ENCODE measurements around the gene UBR1.

Gene UBR1

DNA sequence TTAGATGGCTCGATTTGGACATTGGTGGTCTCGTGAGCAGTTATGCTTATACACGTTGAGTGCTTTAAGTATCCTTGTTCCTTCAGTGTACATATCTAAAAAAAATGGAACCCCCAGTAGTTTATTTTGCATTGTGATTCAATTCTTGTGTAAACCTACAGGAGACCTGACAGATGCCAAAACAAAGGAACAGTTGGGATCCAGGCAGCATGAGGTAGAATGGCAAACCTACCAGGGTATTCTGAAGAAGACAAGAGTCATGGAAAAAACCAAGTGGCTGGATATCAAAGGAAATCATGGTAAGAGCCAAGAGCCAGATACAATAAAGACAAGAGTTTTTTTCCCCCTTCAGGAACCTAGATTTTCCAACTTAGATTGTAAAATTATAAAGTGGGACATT, 29.5 kb upstream of the UBR1 start:
- TF ChIP-seq CTCF (IDR thresholded peaks at IDR 0.05): no peak

DNA sequence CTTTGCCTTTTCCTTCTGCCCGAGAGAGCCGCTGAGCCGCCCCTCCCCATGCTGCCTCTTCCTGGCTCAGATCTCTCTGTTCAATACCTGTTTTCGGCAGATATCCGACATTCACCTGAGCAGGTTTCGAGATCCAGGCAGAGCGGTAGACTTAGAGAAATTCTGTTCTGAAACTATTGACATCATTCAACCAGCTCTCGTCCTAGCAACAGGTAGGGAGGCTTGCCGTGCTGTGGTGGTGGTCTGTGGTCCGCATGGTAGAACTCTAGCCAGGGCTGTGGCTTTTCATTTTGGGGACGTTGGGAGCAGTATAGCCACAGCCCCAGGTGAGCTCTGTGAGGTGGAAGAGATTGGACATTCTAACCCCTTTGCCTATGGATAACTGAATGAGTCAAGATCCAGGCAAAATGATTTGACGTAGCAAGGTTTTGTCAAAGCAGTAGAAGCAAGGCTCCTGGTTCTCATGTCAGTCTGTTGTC, 28.4 kb upstream of the UBR1 start:
- no peak for TF ChIP-seq CTCF (IDR thresholded peaks at IDR 0.05)

GRCh38 chr15:43133430-43134156, 27.8 kb upstream of the UBR1 start, which contains the start of gene TMEM62:
Gene TMEM62 (plus strand): TSS chr15:43133586. CDS start chr15:43133803, 217 bp downstream.
- no peak for TF ChIP-seq CTCF (IDR thresholded peaks at IDR 0.05)

DNA sequence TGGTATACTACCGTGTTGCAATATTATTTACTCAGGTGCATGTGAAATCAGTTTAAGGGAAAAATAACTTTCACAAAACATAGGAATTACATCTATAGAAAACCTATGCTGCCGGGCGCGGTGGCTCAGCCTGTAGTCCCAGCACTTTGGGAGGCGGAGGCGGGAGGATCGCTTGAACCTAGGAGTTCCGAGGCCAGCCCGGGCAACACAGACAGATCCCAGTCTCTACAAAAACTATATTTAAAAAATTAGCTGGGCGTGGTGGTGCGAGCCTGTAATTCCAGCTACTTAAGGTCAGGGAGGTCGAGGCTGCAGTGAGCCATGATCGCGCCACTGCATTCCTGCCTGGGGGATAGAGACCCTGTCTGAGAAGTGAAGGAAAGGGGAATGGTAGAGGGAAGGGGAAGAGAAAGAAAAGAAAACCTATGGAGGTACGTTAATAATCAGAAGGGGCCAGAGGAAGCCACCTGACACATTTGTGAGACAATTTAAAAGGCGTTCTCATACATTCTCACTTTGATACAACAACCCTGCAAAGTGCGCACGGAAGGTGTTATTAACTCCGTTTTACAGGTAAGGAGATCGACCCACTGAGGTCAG, 27.1 kb upstream of the UBR1 start:
- TF ChIP-seq CTCF (IDR thresholded peaks at IDR 0.05): no peak

GRCh38 chr15:43128980-43129335, 23.1 kb upstream of the UBR1 start:
- no peak for TF ChIP-seq CTCF (IDR thresholded peaks at IDR 0.05)

DNA sequence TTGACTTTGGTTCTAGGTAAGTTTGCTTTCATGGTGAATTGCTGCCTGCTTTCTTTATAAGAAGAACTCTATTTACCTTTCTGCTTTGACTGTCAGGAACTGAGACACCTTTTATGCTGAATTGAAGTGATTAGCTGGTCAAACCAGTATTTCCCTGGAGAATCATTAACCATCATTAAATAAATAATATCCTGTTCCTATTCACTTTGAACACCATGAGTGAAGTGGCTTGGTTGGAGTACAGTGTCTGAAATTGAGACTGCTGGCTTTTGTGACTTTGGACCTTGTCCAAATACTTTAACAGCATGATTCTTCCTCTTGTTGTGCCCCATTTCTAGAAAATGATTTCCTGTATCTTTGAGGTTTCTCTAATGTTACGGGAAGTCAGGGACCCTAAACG, 21.9 kb upstream of the UBR1 start:
- TF ChIP-seq CTCF (IDR thresholded peaks at IDR 0.05): no peak

DNA sequence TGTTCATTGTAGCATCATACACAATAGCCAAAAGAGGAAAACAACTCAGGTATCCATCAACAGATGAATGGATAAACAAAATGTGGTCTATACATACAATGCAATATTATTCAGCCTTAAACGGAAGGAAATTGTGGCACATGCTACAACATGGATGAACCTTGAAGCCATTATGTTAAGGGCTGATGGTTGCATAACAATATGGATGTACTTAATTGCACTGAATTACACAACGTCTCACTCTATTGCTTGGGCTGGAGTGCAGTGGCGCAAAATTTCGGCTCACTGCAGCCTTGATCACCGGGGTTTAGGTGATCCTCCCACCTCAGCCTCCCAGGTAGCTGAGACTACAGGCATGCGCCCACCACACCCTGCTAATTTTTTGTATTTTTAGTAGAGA, 20.5 kb upstream of the UBR1 start:
- no peak for TF ChIP-seq CTCF (IDR thresholded peaks at IDR 0.05)
